Loucy (cell line): ENCODE data around the gene KCNN2.

Experiments
- H2AFZ ChIP-seq: fragments of 200-600 bp; sonication (generic); 2 replicates; pipeline ENCODE4 v1.6.0; 2016; ENCODE audit warnings: antibody characterized with exemption, mild to moderate bottlenecking, low read length, moderate library complexity
- H3F3A ChIP-seq: fragments of 200-600 bp; 2 replicates; pipeline ENCODE4 v1.6.0; 2016; ENCODE audit warnings: antibody characterized with exemption, low read depth, mild to moderate bottlenecking
- H3K27me3 ChIP-seq: fragments of 200-600 bp; sonication (generic); 2 replicates; pipeline ENCODE4 v1.6.1; 2014; ENCODE audit warnings: low read length, mild to moderate bottlenecking; ENCODE audit not compliant: insufficient read depth, poor library complexity, severe bottlenecking
- H3K36me3 ChIP-seq: fragments of 200-600 bp; sonication (generic); 2 replicates; pipeline ENCODE4 v1.6.1; 2016; ENCODE audit warnings: low read length; ENCODE audit not compliant: insufficient read depth
- H3K4me1 ChIP-seq: fragments of 200-600 bp; sonication (generic); 2 replicates; pipeline ENCODE4 v1.5.1; 2014; ENCODE audit warnings: low read length, mild to moderate bottlenecking; ENCODE audit not compliant: insufficient read depth, poor library complexity, severe bottlenecking
- H3K4me2 ChIP-seq: fragments of 200-600 bp; sonication (generic); 2 replicates; pipeline ENCODE4 v1.6.0; 2014; ENCODE audit warnings: antibody characterized with exemption, low read length, low read depth, mild to moderate bottlenecking; ENCODE audit not compliant: poor library complexity, severe bottlenecking
- H3K4me3 ChIP-seq: fragments of 200-600 bp; sonication (generic); 2 replicates; pipeline ENCODE4 v1.5.1; 2014; ENCODE audit warnings: low read length, mild to moderate bottlenecking, mixed read lengths; ENCODE audit not compliant: poor library complexity, severe bottlenecking
- H3K79me2 ChIP-seq: fragments of 200-600 bp; sonication (generic); 2 replicates; pipeline ENCODE4 v1.6.1; 2014; ENCODE audit warnings: low read length; ENCODE audit not compliant: insufficient read depth
- H3K9ac ChIP-seq: fragments of 200-600 bp; sonication (generic); 2 replicates; pipeline ENCODE4 v1.6.0; 2014; ENCODE audit warnings: mild to moderate bottlenecking, low read depth, low read length, moderate library complexity; ENCODE audit not compliant: poor library complexity, severe bottlenecking
- H3K9me2 ChIP-seq: fragments of 200-600 bp; sonication (generic); replicated peaks from 2 replicates; pipeline ENCODE4 v1.6.1; 2016; ENCODE audit warnings: low read depth, low read length, mixed read lengths
- H3K9me3 ChIP-seq: fragments of 200-600 bp; sonication (generic); 2 replicates; pipeline ENCODE4 v1.6.1; 2014; ENCODE audit warnings: mild to moderate bottlenecking, antibody characterized with exemption, low read length, low read depth; ENCODE audit not compliant: insufficient read depth
- H4K20me1 ChIP-seq: fragments of 200-600 bp; sonication (generic); 2 replicates; pipeline ENCODE4 v1.6.0; 2014; ENCODE audit warnings: antibody characterized with exemption, low read length, mild to moderate bottlenecking; ENCODE audit not compliant: insufficient read depth, poor library complexity, severe bottlenecking
- CTCF ChIP-seq: fragments of 200-600 bp; sonication (generic); conservative IDR thresholded peaks from 2 replicates; pipeline ENCODE4 v1.5.1; 2014; ENCODE audit warnings: mild to moderate bottlenecking, antibody characterized with exemption, low read length
- EZH2phosphoT487 ChIP-seq: fragments of 200-600 bp; IDR thresholded peaks from 2 replicates; pipeline ENCODE4 v1.6.1; 2018; ENCODE audit warnings: antibody characterized with exemption, mild to moderate bottlenecking, moderate library complexity, borderline replicate concordance

The KCNN2 gene

GRCh38 chr5:114417519-114417918 lies 55.6 kb downstream of the KCNN2 start:
- no peaks in the 10 kb centered on the region for H3K27me3 ChIP-seq
- no peak overlapping the region for H3K4me2 ChIP-seq
- H3K79me2 ChIP-seq, result no peaks in the 10 kb centered on the region
- no peaks in the 10 kb centered on the region for H3K4me1 ChIP-seq
- no peak for TF ChIP-seq EZH2phosphoT487
- no peak for TF ChIP-seq CTCF
- no peaks in the 10 kb centered on the region for H3F3A ChIP-seq
- no peak overlapping the region for H3K4me3 ChIP-seq
- no peaks in the 10 kb centered on the region for H3K9me3 ChIP-seq
- no peaks in the 10 kb centered on the region for H3K36me3 ChIP-seq
- H2AFZ ChIP-seq, result no peak overlapping the region
- no peaks in the 10 kb centered on the region for H3K9me2 ChIP-seq
- H4K20me1 ChIP-seq, result no peaks in the 10 kb centered on the region
- H3K9ac ChIP-seq, result no peak overlapping the region

GRCh38 chr5:114418176-114419066 lies 56.6 kb downstream of the KCNN2 start:
- H3K9me2 ChIP-seq, result no peaks in the 10 kb centered on the region
- no peaks in the 10 kb centered on the region for H3K4me1 ChIP-seq
- TF ChIP-seq CTCF (no peak), EZH2phosphoT487 (no peak)
- H3K4me2 ChIP-seq, result no peak overlapping the region
- H3F3A ChIP-seq, result no peaks in the 10 kb centered on the region
- no peaks in the 10 kb centered on the region for H3K79me2 ChIP-seq
- no peaks in the 10 kb centered on the region for H3K27me3 ChIP-seq
- no peaks in the 10 kb centered on the region for H3K9me3 ChIP-seq
- H3K36me3 ChIP-seq, result no peaks in the 10 kb centered on the region
- no peak overlapping the region for H2AFZ ChIP-seq
- no peaks in the 10 kb centered on the region for H4K20me1 ChIP-seq
- no peak overlapping the region for H3K4me3 ChIP-seq
- H3K9ac ChIP-seq, result no peak overlapping the region

- Histone ChIP-seq H3K4me3 (no peak overlapping the region), H3K79me2 (no peaks in the 10 kb centered on the region), H2AFZ (no peak overlapping the region), H3K9me3 (no peaks in the 10 kb centered on the region), H3K9me2 (no peaks in the 10 kb centered on the region), H3K4me1 (no peaks in the 10 kb centered on the region), H3K9ac (no peak overlapping the region), H3K36me3 (no peaks in the 10 kb centered on the region), H3K4me2 (no peak overlapping the region), H3F3A (no peaks in the 10 kb centered on the region), H3K27me3 (no peaks in the 10 kb centered on the region), H4K20me1 (no peaks in the 10 kb centered on the region)
- no peak for TF ChIP-seq EZH2phosphoT487
Observed at GRCh38 chr5:114419067-114419388, 57.2 kb downstream of the KCNN2 start.

GRCh38 chr5:114419959-114420358 lies 58.1 kb downstream of the KCNN2 start:
- Histone ChIP-seq H3K4me3 (no peak overlapping the region), H3K27me3 (no peaks in the 10 kb centered on the region), H4K20me1 (no peaks in the 10 kb centered on the region), H3K79me2 (no peaks in the 10 kb centered on the region), H3K9ac (no peak overlapping the region), H3K36me3 (no peaks in the 10 kb centered on the region), H3F3A (no peaks in the 10 kb centered on the region), H3K4me2 (no peak overlapping the region), H3K9me2 (no peaks in the 10 kb centered on the region), H3K9me3 (no peaks in the 10 kb centered on the region), H2AFZ (no peak overlapping the region), H3K4me1 (no peaks in the 10 kb centered on the region)
- TF ChIP-seq EZH2phosphoT487 (no peak), CTCF (no peak)
